HepG2 (cell line): ENCODE results near the gene ITGAV. TPM values are rescaled to one million over a fixed set of nuclear protein-coding genes. Genes with fewer than 3 reads are reported as not detected.

ENCODE experiments used
- ATAC-seq: fragments of 200-7000 bp; cut with Tn5 transposase; 3 replicates; pipeline ENCODE4 v1.9.1; 2020; ENCODE audit warnings: mild to moderate bottlenecking, moderate library complexity
- BruUV-seq: library from RNA; stranded (reverse); fragments of 400-500 nt; replicated peaks from 2 replicates; lab custom pipeline; 2021; lab: Mats Ljungman, UMichigan
- CTCF ChIA-PET: fragments of 300-600 bp; formaldehyde crosslinking; extraction: SDS; loops from one replicate; lab custom pipeline; 2021; ENCODE audit warnings: low total read pairs, inconsistent platforms, low intra/inter-chr PET ratio; lab: Yijun Ruan, JAX
- POLR2A ChIA-PET: fragments of 350-600 bp; sonication (Branson Sonifier 250); formaldehyde crosslinking; loops from one replicate; lab custom pipeline; 2020; ENCODE audit warnings: antibody characterized with exemption, inconsistent platforms; lab: Yijun Ruan, JAX
- DNase-seq: peaks from one replicate; pipeline ENCODE4 v3.0.0-alpha.2; 2015; ENCODE audit warnings: low spot score
- FAIRE-seq: peaks from 3 replicates; lab custom pipeline; 2011; peaks lifted over from hg19 to GRCh38; lab: Jason Lieb, UNC
- H2AFZ ChIP-seq: one replicate; pipeline ENCODE4 v1.6.1; 2011; ENCODE audit warnings: low read length, inconsistent platforms
- H3K27ac ChIP-seq: fragments of 300-600 bp; 3 replicates; pipeline ENCODE4 v1.8.0; 2011; ENCODE audit warnings: mixed run types, mild to moderate bottlenecking, mixed read lengths, low read length, inconsistent platforms; ENCODE audit not compliant: insufficient read depth; ENCODE audit errors: extremely low read length
- H3K27me3 ChIP-seq, 2 experiments: fragments of 200-600 bp in 1 of 2; 2 replicates in 1 of 2; 3 replicates in 1 of 2; pipeline versions ENCODE4 v1.6.0 to v1.8.0; 2011; ENCODE audit warnings: low read length in 2 of 2, mild to moderate bottlenecking in 2 of 2, moderate library complexity in 2 of 2, inconsistent platforms in 1 of 2; ENCODE audit not compliant: insufficient read depth in 2 of 2, control insufficient read depth in 1 of 2
- H3K36me3 ChIP-seq, 2 experiments: fragments of 200-600 bp in 1 of 2; replicated peaks in 1 of 2; 2 replicates in 1 of 2; 3 replicates in 1 of 2; pipeline versions ENCODE4 v1.5.1 to v1.8.0; 2011; ENCODE audit warnings: low read length in 2 of 2, inconsistent platforms in 1 of 2; ENCODE audit not compliant: insufficient read depth in 2 of 2, control insufficient read depth in 1 of 2
- H3K4me1 ChIP-seq: 2 replicates; pipeline ENCODE4 v1.5.1; 2012; ENCODE audit warnings: low read length, inconsistent platforms; ENCODE audit not compliant: insufficient read depth
- H3K4me2 ChIP-seq: 2 replicates; pipeline ENCODE4 v1.6.0; 2011; ENCODE audit warnings: low read depth, low read length, inconsistent platforms
- H3K4me3 ChIP-seq, 3 experiments: fragments of 200-600 bp in 1 of 3; sonication (generic), shearing (Covaris generic) in 1 of 3; replicated peaks in 1 of 3; 2 replicates each; pipeline ENCODE4 v1.5.1; 2011 to 2016; ENCODE audit warnings: low read length in 3 of 3, inconsistent platforms in 2 of 3, low read depth in 2 of 3, mild to moderate bottlenecking in 2 of 3, control low read depth in 1 of 3, mixed read lengths in 1 of 3; ENCODE audit not compliant: insufficient read depth in 1 of 3
- H3K79me2 ChIP-seq: one replicate; pipeline ENCODE4 v1.6.1; 2011; ENCODE audit warnings: low read length, inconsistent platforms; ENCODE audit not compliant: insufficient read depth
- H3K9ac ChIP-seq: 2 replicates; pipeline ENCODE4 v1.6.0; 2011; ENCODE audit warnings: mild to moderate bottlenecking, low read depth, low read length, inconsistent platforms; ENCODE audit not compliant: insufficient read depth
- H3K9me3 ChIP-seq: 2 replicates; pipeline ENCODE4 v1.5.1; 2012; ENCODE audit warnings: mild to moderate bottlenecking, low read length
- H4K20me1 ChIP-seq: 2 replicates; pipeline ENCODE4 v1.6.0; 2011; ENCODE audit warnings: inconsistent platforms, mild to moderate bottlenecking, low read length, moderate library complexity; ENCODE audit not compliant: insufficient read depth
- CBX2 ChIP-seq, 2 experiments: fragments of 200-600 bp in 1 of 2; sonication (generic); formaldehyde crosslinking in 1 of 2; IDR thresholded peaks; 2 replicates each; pipeline versions ENCODE4 v1.7.0 to v1.8.1; 2018 to 2022; ENCODE audit warnings: low read depth in 2 of 2, low read length in 1 of 2, mild to moderate bottlenecking in 1 of 2, missing genetic modification reagents in 1 of 2
- HNRNPH1 ChIP-seq: fragments of 200-400 bp; formaldehyde crosslinking; optimal IDR thresholded peaks from 2 replicates; pipeline ENCODE3; 2017; ENCODE audit warnings: mild to moderate bottlenecking, low read depth, low read length
- PBX2 ChIP-seq: IDR thresholded peaks from 2 replicates; pipeline ENCODE4 v1.6.1; 2016; ENCODE audit warnings: control low read depth
- TARDBP ChIP-seq: sonication (generic); formaldehyde crosslinking; IDR thresholded peaks from 2 replicates; pipeline ENCODE4 v1.8.0; 2022; ENCODE audit warnings: mild to moderate bottlenecking, missing genetic modification reagents
- ZFP36L2 ChIP-seq: sonication (generic); formaldehyde crosslinking; IDR thresholded peaks from 2 replicates; pipeline ENCODE4 v1.4.0; 2020; ENCODE audit warnings: missing genetic modification reagents
- ZNF10 ChIP-seq: sonication (generic); formaldehyde crosslinking; IDR thresholded peaks from 2 replicates; pipeline ENCODE4 v1.4.0; 2020; ENCODE audit warnings: mild to moderate bottlenecking, low read depth, missing genetic modification reagents, borderline replicate concordance
- ZNF607 ChIP-seq: sonication (generic); formaldehyde crosslinking; IDR thresholded peaks from 2 replicates; pipeline ENCODE4 v1.5.1; 2020; ENCODE audit warnings: missing genetic modification reagents, mild to moderate bottlenecking, borderline replicate concordance
- ZNF614 ChIP-seq: IDR thresholded peaks from 2 replicates; pipeline ENCODE4 v1.6.1; 2018; ENCODE audit warnings: missing biosample characterization, missing genetic modification reagents, inconsistent platforms, borderline replicate concordance
- WGBS: methylation state at CpG from one replicate; pipeline ENCODE4 v1.1.6; 2017; ENCODE audit warnings: low lambda C conversion rate; 5-methylcytosine and 5-hydroxymethylcytosine counted together
- in situ Hi-C: cut with HindIII; loops from 2 replicates; pipeline ENCODE4 v1.10.0; 2017; ENCODE audit warnings: low pct_unique_long_range_greater_than_20kb; ENCODE audit not compliant: extremely low pct_ligation_motif_present
- intact Hi-C: fragments of 100-400 bp; cut with micrococcal nuclease; formaldehyde crosslinking; loops from one replicate; pipeline ENCODE4 v1.10.0; 2022; ENCODE audit not compliant: unreplicated experiment
- polyA plus RNA-seq, 8 experiments: library from polyadenylated mRNA; depleted of rRNA in 3 of 8; stranded (reverse) in 7 of 8; unstranded in 1 of 8; fragments of >200 nt; fragmentation: Illumina TruSeq in 4 of 8; extraction: Trizol in 4 of 8; gene quantifications; 2 replicates each; pipeline versions ENCODE4 v1.2.1 to v1.2.3, GENCODE V29; 2011 to 2016; ENCODE audit warnings: low read depth in 4 of 8, missing spikeins in 1 of 8, mixed read lengths in 1 of 8; ENCODE audit not compliant: insufficient read depth in 1 of 8
- total RNA-seq, 5 experiments: library from RNA; depleted of rRNA; stranded (reverse); fragments of >200 nt; fragmentation: Illumina TruSeq; extraction: Trizol; gene quantifications; 2 replicates each; pipeline ENCODE4 v1.2.3, GENCODE V29; 2016; ENCODE audit warnings: low read depth in 1 of 5
- TF ChIP-seq, protein P1 (sequence below): sonication (generic); formaldehyde crosslinking; IDR thresholded peaks from 2 replicates; pipeline ENCODE4 v1.4.0; 2020; ENCODE audit warnings: missing genetic modification reagents, borderline replicate concordance
- TF ChIP-seq, protein P2 (sequence below): sonication (generic); formaldehyde crosslinking; IDR thresholded peaks from 2 replicates; pipeline ENCODE4 v1.4.0; 2020; ENCODE audit warnings: mild to moderate bottlenecking, missing genetic modification reagents

ITGAV gene
- total and polyA plus RNA-seq, 2 of the 13 experiments (the other 11 are each of a cell fraction or from before 2014, with no cell fraction given) = 59.1 to 60.4 TPM

DNA sequence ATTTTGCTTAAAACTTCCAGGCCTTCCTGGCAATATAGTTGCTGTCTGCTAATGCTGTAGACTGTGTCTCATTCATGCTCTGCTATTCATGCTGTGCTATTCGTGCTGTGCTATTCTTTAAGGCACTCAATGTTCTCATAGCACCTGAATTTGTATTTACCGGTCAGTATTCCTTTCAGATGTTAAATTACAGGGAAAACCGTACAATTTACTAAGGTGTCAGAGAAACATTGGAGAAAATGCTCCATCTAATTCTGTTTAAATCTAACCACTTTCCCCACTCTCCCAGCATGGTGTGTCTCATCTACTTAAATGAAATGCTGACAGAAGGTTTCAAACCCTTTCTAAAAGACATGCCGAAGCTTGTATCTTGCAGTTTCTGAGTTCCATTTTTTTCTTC lies 129.0 kb downstream of the ITGAV start:
- in situ Hi-C loops = no loop called here
- no peaks in the 10 kb centered on the region for H3K79me2 ChIP-seq
- BruUV-seq = no TSS peak
- ChIA-PET POLR2A (no interaction called here), CTCF (no interaction called here)
- intact Hi-C loops = loop anchor here (2.0 kb wide), 1 partner anchor 64 kb away; no protein-coding TSS in a partner anchor
- no peak overlapping the region for H2AFZ ChIP-seq
- no peaks in the 10 kb centered on the region for H3K9me3 ChIP-seq
- no peaks in the 10 kb centered on the region for H4K20me1 ChIP-seq
- H3K27me3 ChIP-seq = no peaks in the 10 kb centered on the region
- no peak overlapping the region for H3K27ac ChIP-seq
- ATAC-seq (no peak), FAIRE-seq (no peak), DNase-seq (no peak)
- 10% methylated on average over 4 of the region's 4 CpGs for WGBS
- TF ChIP-seq ZFP36L2 (CRISPR knock-in tag) = no peak
- 0 out of 2 replicates have a peak, but pooled peaks have one; percentile 26 for TF ChIP-seq CBX2 (IDR thresholded peaks at IDR 0.05; ENCODE audit: low read depth, low read length)
- TF ChIP-seq CBX2 (CRISPR knock-in tag; IDR thresholded peaks at IDR 0.05; ENCODE audit: low read depth) = no peak
- no peak overlapping the region for H3K4me2 ChIP-seq
- H3K4me1 ChIP-seq = no peaks in the 10 kb centered on the region
- H3K36me3 ChIP-seq = no peaks in the 10 kb centered on the region
- no peak overlapping the region for H3K4me3 ChIP-seq
- no peak overlapping the region for H3K9ac ChIP-seq

GRCh38 chr2:186721956-186722355 lies 132.1 kb downstream of the ITGAV start:
- Histone ChIP-seq H3K36me3 (no peaks in the 10 kb centered on the region), H3K27me3 (no peaks in the 10 kb centered on the region), H3K4me2 (no peak overlapping the region), H3K79me2 (no peaks in the 10 kb centered on the region), H3K9me3 (no peaks in the 10 kb centered on the region), H2AFZ (no peak overlapping the region), H3K4me3 (no peak overlapping the region), H3K4me1 (no peaks in the 10 kb centered on the region), H3K9ac (no peak overlapping the region), H4K20me1 (no peaks in the 10 kb centered on the region), H3K27ac (no peak overlapping the region)
- intact Hi-C loops (no loop called here), in situ Hi-C loops (no loop called here)
- TF ChIP-seq ZNF614 (CRISPR knock-in tag) = no peak
- TF ChIP-seq PBX2 (CRISPR knock-in tag) = no peak
- TF ChIP-seq, protein P1, sequence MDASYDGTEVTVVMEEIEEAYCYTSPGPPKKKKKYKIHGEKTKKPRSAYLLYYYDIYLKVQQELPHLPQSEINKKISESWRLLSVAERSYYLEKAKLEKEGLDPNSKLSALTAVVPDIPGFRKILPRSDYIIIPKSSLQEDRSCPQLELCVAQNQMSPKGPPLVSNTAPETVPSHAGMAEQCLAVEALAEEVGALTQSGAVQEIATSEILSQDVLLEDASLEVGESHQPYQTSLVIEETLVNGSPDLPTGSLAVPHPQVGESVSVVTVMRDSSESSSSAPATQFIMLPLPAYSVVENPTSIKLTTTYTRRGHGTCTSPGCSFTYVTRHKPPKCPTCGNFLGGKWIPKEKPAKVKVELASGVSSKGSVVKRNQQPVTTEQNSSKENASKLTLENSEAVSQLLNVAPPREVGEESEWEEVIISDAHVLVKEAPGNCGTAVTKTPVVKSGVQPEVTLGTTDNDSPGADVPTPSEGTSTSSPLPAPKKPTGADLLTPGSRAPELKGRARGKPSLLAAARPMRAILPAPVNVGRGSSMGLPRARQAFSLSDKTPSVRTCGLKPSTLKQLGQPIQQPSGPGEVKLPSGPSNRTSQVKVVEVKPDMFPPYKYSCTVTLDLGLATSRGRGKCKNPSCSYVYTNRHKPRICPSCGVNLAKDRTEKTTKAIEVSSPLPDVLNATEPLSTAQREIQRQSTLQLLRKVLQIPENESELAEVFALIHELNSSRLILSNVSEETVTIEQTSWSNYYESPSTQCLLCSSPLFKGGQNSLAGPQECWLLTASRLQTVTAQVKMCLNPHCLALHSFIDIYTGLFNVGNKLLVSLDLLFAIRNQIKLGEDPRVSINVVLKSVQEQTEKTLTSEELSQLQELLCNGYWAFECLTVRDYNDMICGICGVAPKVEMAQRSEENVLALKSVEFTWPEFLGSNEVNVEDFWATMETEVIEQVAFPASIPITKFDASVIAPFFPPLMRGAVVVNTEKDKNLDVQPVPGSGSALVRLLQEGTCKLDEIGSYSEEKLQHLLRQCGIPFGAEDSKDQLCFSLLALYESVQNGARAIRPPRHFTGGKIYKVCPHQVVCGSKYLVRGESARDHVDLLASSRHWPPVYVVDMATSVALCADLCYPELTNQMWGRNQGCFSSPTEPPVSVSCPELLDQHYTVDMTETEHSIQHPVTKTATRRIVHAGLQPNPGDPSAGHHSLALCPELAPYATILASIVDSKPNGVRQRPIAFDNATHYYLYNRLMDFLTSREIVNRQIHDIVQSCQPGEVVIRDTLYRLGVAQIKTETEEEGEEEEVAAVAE (CRISPR knock-in tag) = no peak
- no peak for TF ChIP-seq ZNF10
- TF ChIP-seq, protein P2, sequence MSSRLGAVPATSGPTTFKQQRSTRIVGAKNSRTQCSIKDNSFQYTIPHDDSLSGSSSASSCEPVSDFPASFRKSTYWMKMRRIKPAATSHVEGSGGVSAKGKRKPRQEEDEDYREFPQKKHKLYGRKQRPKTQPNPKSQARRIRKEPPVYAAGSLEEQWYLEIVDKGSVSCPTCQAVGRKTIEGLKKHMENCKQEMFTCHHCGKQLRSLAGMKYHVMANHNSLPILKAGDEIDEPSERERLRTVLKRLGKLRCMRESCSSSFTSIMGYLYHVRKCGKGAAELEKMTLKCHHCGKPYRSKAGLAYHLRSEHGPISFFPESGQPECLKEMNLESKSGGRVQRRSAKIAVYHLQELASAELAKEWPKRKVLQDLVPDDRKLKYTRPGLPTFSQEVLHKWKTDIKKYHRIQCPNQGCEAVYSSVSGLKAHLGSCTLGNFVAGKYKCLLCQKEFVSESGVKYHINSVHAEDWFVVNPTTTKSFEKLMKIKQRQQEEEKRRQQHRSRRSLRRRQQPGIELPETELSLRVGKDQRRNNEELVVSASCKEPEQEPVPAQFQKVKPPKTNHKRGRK = no peak
- no peak for TF ChIP-seq HNRNPH1
- no peak for TF ChIP-seq ZNF607 (CRISPR knock-in tag)
- TF ChIP-seq TARDBP = no peak
- CTCF ChIA-PET = no interaction called here
- FAIRE-seq (no peak), DNase-seq (no peak), ATAC-seq (no peak)
- BruUV-seq = no TSS peak
- POLR2A ChIA-PET = no interaction called here
